HG02981 (cell line): Measurements from ENCODE around the gene UBE2L3.

Experiments used
- ATAC-seq: cut with Tn5 transposase; IDR thresholded peaks from one replicate; pipeline ENCODE4 v1.9.1; 2021; ENCODE audit warnings: mild to moderate bottlenecking, moderate library complexity; ENCODE audit not compliant: unreplicated experiment

UBE2L3 gene

GRCh38 chr22:21669026-21669425, 101.5 kb downstream of the UBE2L3 start:
- no peak for ATAC-seq

- no peak for ATAC-seq
These were observed 104.7 kb downstream of the UBE2L3 start for GRCh38 chr22:21672107-21672629.
